GM12873 (cell line): ENCODE results near the gene PTPN23.

Experiments
- TF ChIP-seq, protein P1 (sequence below): IDR thresholded peaks from 2 replicates; pipeline ENCODE4 v1.5.1; 2012; ENCODE audit warnings: low read depth, mild to moderate bottlenecking, moderate library complexity, low read length, control low read depth; ENCODE audit not compliant: insufficient read depth; ENCODE audit errors: missing control alignments

PTPN23 gene

DNA sequence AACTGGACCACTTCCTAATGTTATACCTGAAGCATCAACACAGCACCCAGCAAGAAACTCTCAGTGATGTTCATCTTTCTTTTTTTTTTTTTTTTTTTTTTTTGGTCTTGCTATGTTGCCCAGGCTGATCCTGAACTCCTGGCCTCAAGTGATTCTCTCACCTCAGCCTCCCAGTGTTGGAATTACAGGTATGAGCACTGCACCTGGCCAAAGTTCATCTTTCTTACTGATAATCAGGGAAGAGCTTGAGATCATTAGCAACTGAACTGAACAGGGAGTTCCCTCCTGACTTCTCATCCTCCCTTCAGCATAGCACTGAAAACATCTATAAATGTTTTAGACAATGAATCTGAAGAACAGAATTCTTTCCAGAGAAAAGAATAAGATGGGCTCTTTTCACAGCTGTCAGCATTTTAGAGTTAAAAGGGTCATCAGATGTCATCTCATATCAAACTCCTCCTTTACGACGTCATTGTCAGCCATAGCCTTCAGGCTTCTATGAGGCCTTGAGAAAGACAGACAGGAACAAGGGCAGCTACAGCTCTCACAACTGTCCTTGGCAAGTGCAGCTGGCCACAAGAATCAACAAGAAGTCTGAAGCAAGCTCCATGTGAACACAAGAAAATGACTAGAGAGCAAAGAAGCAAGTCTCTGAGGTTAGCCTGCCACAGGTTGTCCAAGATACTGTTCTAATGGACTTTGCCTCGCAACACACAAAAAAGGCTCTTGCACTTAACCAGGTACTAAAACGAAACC is 61.2 kb downstream of the PTPN23 start:
- TF ChIP-seq, protein P1, sequence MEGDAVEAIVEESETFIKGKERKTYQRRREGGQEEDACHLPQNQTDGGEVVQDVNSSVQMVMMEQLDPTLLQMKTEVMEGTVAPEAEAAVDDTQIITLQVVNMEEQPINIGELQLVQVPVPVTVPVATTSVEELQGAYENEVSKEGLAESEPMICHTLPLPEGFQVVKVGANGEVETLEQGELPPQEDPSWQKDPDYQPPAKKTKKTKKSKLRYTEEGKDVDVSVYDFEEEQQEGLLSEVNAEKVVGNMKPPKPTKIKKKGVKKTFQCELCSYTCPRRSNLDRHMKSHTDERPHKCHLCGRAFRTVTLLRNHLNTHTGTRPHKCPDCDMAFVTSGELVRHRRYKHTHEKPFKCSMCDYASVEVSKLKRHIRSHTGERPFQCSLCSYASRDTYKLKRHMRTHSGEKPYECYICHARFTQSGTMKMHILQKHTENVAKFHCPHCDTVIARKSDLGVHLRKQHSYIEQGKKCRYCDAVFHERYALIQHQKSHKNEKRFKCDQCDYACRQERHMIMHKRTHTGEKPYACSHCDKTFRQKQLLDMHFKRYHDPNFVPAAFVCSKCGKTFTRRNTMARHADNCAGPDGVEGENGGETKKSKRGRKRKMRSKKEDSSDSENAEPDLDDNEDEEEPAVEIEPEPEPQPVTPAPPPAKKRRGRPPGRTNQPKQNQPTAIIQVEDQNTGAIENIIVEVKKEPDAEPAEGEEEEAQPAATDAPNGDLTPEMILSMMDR: no peak

DNA sequence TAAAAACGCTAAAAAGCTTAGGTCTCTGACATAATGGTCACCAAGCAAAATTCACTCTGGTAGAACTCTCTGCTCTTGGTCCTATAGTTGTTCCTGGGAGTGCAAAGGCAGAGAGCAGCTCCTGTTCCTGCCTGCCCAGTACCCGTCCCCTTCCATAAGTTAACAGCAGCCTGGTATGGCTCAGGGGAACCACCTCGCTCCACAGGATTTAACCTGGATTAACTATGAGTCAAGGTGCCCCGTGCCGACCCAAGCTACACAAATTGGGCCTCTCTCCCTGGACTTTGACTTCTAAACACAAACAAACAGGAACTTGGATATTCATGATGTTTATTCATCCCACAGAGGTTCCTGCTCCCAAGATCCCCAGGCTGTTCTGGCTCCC is 62.8 kb downstream of the PTPN23 start:
- TF ChIP-seq, protein P1: no peak

DNA sequence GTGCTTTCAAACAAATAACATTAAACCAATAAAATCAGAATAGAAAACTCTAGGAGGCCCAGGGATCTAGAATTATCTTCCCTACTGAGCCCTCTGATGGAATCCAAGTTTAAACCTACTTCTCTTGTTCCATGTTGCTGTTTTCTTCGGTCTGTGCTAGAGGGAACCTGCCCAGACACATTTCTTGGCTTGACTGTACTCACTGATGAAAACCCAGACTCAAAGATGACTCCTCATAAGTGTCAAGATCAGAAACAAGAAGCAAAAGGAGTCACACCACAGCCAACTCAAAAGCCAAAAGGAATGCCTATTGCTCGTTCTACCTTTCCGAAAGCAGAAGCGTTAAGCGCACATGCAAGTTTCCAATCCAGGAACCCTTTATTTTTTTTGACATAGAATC is 63.3 kb downstream of the PTPN23 start:
- TF ChIP-seq, protein P1: no peak

DNA sequence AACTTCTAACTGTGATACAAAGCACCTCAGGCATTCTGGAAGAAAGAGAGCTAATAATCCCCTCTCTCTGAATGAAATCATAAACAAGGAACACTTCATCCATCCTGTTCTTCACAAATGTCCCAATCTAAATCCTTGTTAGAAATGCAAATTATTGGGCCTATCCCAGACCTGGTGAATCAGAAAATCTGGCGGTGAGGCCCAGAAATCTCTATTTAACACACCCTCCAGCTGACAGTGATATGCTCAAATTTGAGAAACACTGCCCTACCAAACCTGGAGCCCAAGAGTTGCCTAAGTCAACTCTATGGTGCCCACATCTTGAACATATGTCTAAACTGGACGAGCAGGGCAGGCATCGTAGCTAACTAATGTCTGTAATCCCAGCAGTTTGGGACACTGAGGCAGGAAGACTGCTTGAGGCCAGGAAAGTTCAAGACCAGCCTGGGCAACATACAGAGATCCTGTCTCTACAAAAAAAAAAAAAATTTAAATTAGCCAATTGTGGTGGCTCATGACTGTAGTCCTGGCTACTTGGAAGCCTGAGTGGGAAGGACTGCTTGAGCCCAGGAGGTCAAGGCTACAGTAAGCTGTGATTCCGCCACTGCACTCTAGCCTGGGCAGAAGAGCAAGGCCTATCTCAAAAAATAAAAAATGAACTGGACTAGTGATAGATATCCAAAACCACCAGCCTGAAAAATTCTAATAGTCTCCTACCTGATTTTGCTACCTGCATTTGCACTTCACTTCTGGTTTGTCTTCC is 71.8 kb downstream of the PTPN23 start:
- TF ChIP-seq, protein P1: no peak

DNA sequence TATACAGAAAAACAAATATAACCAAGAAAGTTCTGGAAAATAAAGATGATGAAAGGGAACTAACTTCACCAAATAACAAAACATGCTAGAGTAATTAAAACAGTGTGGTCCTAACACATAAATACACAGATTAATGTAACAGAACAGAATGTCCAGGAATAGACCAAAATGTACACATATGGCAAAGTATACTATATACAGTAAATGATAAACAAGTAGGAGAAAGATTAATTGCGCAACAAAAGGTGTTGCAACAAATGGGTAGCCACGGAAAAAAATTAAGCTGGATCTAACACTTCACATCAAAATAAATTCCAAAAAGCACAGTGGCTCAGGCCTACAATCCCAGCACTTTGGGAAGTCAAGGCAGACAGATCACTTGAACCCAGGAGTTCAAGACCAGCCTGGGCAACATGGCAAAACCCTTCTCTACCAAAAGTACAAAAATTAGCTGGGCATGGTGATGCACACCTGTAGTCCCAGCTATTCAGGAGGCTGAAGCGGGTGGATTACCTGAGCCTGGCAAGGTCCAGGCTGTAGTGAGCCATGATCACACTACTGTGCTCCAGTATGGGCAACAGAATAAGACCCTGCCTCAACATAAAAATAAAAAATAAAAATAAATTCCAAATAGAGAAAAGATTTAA is 75.1 kb downstream of the PTPN23 start:
- TF ChIP-seq, protein P1: no peak

DNA sequence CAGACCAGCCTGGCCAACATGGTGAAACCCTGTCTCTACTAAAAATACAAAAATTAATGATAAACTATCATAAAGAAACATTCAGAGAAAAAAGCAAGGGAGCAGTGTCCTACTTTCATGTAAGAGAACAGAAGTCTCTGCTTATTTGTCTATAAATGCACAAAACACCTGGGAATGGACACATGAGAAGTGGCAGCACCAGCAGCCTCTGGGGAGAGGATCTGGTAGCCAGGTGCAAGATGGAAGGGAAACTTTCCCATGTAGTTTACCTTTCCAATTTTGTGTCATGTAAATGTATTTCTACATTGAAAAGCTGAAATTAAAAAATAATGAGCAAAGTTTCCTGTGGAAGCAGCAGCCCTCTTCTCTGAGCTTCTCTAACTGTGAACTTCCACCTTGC is 76.2 kb downstream of the PTPN23 start:
- TF ChIP-seq, protein P1: no peak
